Measurements from ENCODE around the gene SLC16A1. TPM values are rescaled to one million over a fixed set of nuclear protein-coding genes. Genes with fewer than 3 reads are reported as not detected.

SLC16A1 gene
- total and polyA plus RNA-seq, 2 donors (not counting 3 experiments of a cell fraction or from before 2014, with no cell fraction given), result 148 to 188 TPM

- no peak overlapping the region for H3K9ac ChIP-seq (replicated peaks; ENCODE audit: extremely low read depth, insufficient read depth, low read length)
- no peak for TF ChIP-seq MYC (IDR thresholded peaks at IDR 0.05; ENCODE audit: low read depth, low read length)
- TF ChIP-seq POLR2AphosphoS5 (IDR thresholded peaks at IDR 0.05; ENCODE audit: insufficient read depth, low read depth, low read length), result no peak
- no peak for TF ChIP-seq JUN (IDR thresholded peaks at IDR 0.05; ENCODE audit: borderline replicate concordance, insufficient read depth, insufficient read length, low read depth)
- no peak for TF ChIP-seq EZH2 (IDR thresholded peaks at IDR 0.05; ENCODE audit: borderline replicate concordance, low read depth, low read length, severe bottlenecking)
- no peak for TF ChIP-seq CTCF (IDR thresholded peaks at IDR 0.05; ENCODE audit: extremely low read depth in 1 of 2, insufficient read depth in 1 of 2, low read depth in 1 of 2, low read length in 2 of 2)
- TF ChIP-seq, protein P1, sequence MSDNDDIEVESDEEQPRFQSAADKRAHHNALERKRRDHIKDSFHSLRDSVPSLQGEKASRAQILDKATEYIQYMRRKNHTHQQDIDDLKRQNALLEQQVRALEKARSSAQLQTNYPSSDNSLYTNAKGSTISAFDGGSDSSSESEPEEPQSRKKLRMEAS (IDR thresholded peaks at IDR 0.05; ENCODE audit: insufficient read depth, insufficient read length), result no peak
- TF ChIP-seq POLR2A (IDR thresholded peaks at IDR 0.05; ENCODE audit: low read depth, low read length), result no peak
- TF ChIP-seq GATA2 (IDR thresholded peaks at IDR 0.05; ENCODE audit: insufficient read depth, insufficient read length, low read depth, low read length), result no peak
- no peaks in the 10 kb centered on the region for H4K20me1 ChIP-seq (replicated peaks; ENCODE audit: control insufficient read depth, extremely low read depth, insufficient read depth, low read length)
- no peaks in the 10 kb centered on the region for H3K36me3 ChIP-seq (ENCODE audit: control insufficient read depth in 2 of 2, extremely low read depth in 1 of 2, insufficient read depth in 2 of 2, low read length in 2 of 2)
- H3K27ac ChIP-seq (ENCODE audit: insufficient read depth, low read depth, low read length), result no peak overlapping the region
- H3K79me2 ChIP-seq (ENCODE audit: control insufficient read depth, insufficient read depth, low read length), result no peaks in the 10 kb centered on the region
- H3K4me3 ChIP-seq (replicated peaks in 1 of 3; ENCODE audit: insufficient read depth in 1 of 3, low read depth in 1 of 3, low read length in 3 of 3), result no peak overlapping the region
- intact Hi-C loops (cut with micrococcal nuclease) (no loop called here), dilution Hi-C loops (cut with MboI; ENCODE audit: extremely low pct_ligation_motif_present, low sequenced_read_pairs) (no loop called here)
- FAIRE-seq (no peak), DNase-seq (ENCODE audit: low read depth, low spot score) (no peak)
- no TSS peak for BruUV-seq (replicated peaks)
- no peaks in the 10 kb centered on the region for H3K4me1 ChIP-seq (ENCODE audit: control insufficient read depth, extremely low read depth, insufficient read depth, low read length)
- no peaks in the 10 kb centered on the region for H3K9me3 ChIP-seq (replicated peaks; ENCODE audit: control insufficient read depth, insufficient read depth, low read length)
- H2AFZ ChIP-seq (ENCODE audit: low read depth, low read length), result no peak overlapping the region
- H3K4me2 ChIP-seq (ENCODE audit: insufficient read depth, low read length), result no peak overlapping the region
- no peaks in the 10 kb centered on the region for H3K27me3 ChIP-seq (ENCODE audit: control insufficient read depth in 2 of 2, insufficient read depth in 2 of 2, low read length in 2 of 2)
- ChIA-PET POLR2A (no interaction called here), CTCF (interaction anchor here (0.7 kb wide), 1 partner anchor 59 kb away, joined by 4 read pairs; no protein-coding TSS in a partner anchor)
- no peaks in the 10 kb centered on the region for H3K9me1 ChIP-seq (replicated peaks; ENCODE audit: control insufficient read depth, extremely low read depth, insufficient read depth, low read length)
These were observed 34.3 kb upstream of the SLC16A1 start for GRCh38 chr1:112990271-112990670.

Data from endothelial cell of umbilical vein (primary cell).